Neural cell (in vitro differentiated cells): Measurements from ENCODE around the gene ZBTB21.

Source experiments
- EP300 ChIP-seq: fragments of 450-650 bp; conservative IDR thresholded peaks from 2 replicates; pipeline ENCODE4 v1.6.1; 2014; ENCODE audit warnings: antibody characterized with exemption, mild to moderate bottlenecking, moderate library complexity; ENCODE audit not compliant: poor library complexity, severe bottlenecking
- EZH2 ChIP-seq: fragments of 200-600, 300-800 bp; shearing (Covaris generic), sonication (generic); IDR thresholded peaks from 2 replicates; pipeline ENCODE4 v1.6.1; 2014; ENCODE audit warnings: antibody characterized with exemption, low read length, borderline replicate concordance, mild to moderate bottlenecking; ENCODE audit not compliant: insufficient read depth, poor library complexity, severe bottlenecking
- MXI1 ChIP-seq: fragments of 450-650 bp; conservative IDR thresholded peaks from 2 replicates; pipeline ENCODE4 v1.6.1; 2014; ENCODE audit warnings: antibody characterized with exemption, mild to moderate bottlenecking; ENCODE audit not compliant: poor library complexity, severe bottlenecking
- POLR2AphosphoS5 ChIP-seq: IDR thresholded peaks from 2 replicates; pipeline ENCODE4 v1.6.1; 2012
- RAD21 ChIP-seq: fragments of 450-650 bp; conservative IDR thresholded peaks from 2 replicates; pipeline ENCODE4 v1.6.1; 2014; ENCODE audit warnings: antibody characterized with exemption, mild to moderate bottlenecking, moderate library complexity
- TAF1 ChIP-seq: IDR thresholded peaks from 2 replicates; pipeline ENCODE4 v1.6.1; 2012; ENCODE audit warnings: low read depth
- TF ChIP-seq, protein P1 (sequence below): fragments of 450-650 bp; IDR thresholded peaks from 2 replicates; pipeline ENCODE4 v1.5.1; 2014; ENCODE audit warnings: antibody characterized with exemption, mild to moderate bottlenecking, moderate library complexity; ENCODE audit not compliant: poor library complexity, severe bottlenecking
- TF ChIP-seq, protein P2 (sequence below): IDR thresholded peaks from 2 replicates; pipeline ENCODE4 v1.6.1; 2012; ENCODE audit warnings: borderline replicate concordance

DNA sequence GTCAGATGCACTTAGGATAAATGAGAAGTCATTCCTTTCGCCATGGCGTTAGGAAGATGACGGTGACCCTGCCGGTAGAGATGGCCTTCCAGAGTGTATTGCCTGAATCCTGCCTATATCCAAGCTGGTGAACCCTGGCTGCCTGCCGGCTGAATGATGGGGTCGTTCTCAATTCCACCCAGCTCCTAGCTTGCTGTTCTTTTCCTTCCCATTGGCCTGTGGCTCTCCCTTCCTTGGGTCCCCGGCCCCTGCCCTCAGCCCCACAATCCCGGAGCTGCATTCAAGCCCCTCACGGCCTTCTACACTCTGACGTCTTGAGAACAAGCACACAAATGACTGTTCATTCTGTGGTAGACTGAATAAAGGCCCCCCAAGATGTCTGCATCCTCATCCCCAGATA lies 28.2 kb upstream of the ZBTB21 start:
- TF ChIP-seq, protein P1, sequence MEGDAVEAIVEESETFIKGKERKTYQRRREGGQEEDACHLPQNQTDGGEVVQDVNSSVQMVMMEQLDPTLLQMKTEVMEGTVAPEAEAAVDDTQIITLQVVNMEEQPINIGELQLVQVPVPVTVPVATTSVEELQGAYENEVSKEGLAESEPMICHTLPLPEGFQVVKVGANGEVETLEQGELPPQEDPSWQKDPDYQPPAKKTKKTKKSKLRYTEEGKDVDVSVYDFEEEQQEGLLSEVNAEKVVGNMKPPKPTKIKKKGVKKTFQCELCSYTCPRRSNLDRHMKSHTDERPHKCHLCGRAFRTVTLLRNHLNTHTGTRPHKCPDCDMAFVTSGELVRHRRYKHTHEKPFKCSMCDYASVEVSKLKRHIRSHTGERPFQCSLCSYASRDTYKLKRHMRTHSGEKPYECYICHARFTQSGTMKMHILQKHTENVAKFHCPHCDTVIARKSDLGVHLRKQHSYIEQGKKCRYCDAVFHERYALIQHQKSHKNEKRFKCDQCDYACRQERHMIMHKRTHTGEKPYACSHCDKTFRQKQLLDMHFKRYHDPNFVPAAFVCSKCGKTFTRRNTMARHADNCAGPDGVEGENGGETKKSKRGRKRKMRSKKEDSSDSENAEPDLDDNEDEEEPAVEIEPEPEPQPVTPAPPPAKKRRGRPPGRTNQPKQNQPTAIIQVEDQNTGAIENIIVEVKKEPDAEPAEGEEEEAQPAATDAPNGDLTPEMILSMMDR = no peak
- TF ChIP-seq MXI1 (no peak), EZH2 (no peak), RAD21 (no peak), POLR2AphosphoS5 (no peak), EP300 (no peak), TAF1 (no peak)
- TF ChIP-seq, protein P2, sequence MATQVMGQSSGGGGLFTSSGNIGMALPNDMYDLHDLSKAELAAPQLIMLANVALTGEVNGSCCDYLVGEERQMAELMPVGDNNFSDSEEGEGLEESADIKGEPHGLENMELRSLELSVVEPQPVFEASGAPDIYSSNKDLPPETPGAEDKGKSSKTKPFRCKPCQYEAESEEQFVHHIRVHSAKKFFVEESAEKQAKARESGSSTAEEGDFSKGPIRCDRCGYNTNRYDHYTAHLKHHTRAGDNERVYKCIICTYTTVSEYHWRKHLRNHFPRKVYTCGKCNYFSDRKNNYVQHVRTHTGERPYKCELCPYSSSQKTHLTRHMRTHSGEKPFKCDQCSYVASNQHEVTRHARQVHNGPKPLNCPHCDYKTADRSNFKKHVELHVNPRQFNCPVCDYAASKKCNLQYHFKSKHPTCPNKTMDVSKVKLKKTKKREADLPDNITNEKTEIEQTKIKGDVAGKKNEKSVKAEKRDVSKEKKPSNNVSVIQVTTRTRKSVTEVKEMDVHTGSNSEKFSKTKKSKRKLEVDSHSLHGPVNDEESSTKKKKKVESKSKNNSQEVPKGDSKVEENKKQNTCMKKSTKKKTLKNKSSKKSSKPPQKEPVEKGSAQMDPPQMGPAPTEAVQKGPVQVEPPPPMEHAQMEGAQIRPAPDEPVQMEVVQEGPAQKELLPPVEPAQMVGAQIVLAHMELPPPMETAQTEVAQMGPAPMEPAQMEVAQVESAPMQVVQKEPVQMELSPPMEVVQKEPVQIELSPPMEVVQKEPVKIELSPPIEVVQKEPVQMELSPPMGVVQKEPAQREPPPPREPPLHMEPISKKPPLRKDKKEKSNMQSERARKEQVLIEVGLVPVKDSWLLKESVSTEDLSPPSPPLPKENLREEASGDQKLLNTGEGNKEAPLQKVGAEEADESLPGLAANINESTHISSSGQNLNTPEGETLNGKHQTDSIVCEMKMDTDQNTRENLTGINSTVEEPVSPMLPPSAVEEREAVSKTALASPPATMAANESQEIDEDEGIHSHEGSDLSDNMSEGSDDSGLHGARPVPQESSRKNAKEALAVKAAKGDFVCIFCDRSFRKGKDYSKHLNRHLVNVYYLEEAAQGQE = no peak
